ENCODE results near the gene LCN12.

DNA sequence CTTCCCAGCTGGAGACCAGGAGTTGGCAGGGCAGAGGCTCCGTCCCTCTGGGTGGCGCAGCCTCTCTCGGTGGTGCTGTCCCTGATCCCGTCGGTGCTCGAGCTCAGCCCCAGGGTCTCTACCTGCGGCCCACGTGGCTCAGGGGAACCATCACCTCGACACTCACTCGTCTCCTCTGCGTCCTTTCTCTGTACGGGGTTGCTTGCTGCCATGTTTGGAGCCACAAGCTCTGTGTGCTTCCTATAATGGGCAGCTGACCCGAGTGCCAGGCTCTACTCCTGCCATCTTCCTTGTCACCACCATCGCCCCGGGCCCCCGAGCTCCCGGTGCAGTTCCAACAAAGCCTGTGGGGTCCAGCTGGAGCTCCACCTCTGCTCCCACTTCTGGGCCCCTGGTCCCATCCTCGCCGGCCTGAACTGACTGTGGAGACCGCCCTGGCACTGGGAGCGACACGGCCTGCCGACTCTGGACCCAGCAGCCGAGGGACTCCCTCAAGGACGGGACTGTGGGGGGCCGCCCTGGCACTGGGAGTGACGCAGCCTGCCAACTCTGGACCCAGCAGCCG is 12.6 kb upstream of the LCN12 start:
- TF ChIP-seq, protein P1, sequence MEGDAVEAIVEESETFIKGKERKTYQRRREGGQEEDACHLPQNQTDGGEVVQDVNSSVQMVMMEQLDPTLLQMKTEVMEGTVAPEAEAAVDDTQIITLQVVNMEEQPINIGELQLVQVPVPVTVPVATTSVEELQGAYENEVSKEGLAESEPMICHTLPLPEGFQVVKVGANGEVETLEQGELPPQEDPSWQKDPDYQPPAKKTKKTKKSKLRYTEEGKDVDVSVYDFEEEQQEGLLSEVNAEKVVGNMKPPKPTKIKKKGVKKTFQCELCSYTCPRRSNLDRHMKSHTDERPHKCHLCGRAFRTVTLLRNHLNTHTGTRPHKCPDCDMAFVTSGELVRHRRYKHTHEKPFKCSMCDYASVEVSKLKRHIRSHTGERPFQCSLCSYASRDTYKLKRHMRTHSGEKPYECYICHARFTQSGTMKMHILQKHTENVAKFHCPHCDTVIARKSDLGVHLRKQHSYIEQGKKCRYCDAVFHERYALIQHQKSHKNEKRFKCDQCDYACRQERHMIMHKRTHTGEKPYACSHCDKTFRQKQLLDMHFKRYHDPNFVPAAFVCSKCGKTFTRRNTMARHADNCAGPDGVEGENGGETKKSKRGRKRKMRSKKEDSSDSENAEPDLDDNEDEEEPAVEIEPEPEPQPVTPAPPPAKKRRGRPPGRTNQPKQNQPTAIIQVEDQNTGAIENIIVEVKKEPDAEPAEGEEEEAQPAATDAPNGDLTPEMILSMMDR (conservative IDR thresholded peaks at IDR 0.05; ENCODE audit: low read depth, low read length): no peak
- TF ChIP-seq EZH2 (IDR thresholded peaks at IDR 0.05; ENCODE audit: borderline replicate concordance, low read depth, low read length, poor library complexity, severe bottlenecking): no peak

Data from A673 (cell line).